GM12891 (cell line): Measurements from ENCODE around the gene ACSL1.

Experiments
- POLR2A ChIP-seq: IDR thresholded peaks from 2 replicates; pipeline ENCODE4 v1.6.1; 2011; ENCODE audit warnings: low read depth, low read length, control low read depth
- POLR2AphosphoS5 ChIP-seq: IDR thresholded peaks from 2 replicates; pipeline ENCODE4 v1.6.1; 2011; ENCODE audit warnings: low read depth, low read length, control low read depth
- POU2F2 ChIP-seq: IDR thresholded peaks from 2 replicates; pipeline ENCODE4 v1.6.1; 2011; ENCODE audit warnings: low read depth, mild to moderate bottlenecking, control low read depth, low read length, moderate library complexity
- TAF1 ChIP-seq: IDR thresholded peaks from 2 replicates; pipeline ENCODE4 v1.6.1; 2011; ENCODE audit warnings: low read depth, low read length, control low read depth

DNA sequence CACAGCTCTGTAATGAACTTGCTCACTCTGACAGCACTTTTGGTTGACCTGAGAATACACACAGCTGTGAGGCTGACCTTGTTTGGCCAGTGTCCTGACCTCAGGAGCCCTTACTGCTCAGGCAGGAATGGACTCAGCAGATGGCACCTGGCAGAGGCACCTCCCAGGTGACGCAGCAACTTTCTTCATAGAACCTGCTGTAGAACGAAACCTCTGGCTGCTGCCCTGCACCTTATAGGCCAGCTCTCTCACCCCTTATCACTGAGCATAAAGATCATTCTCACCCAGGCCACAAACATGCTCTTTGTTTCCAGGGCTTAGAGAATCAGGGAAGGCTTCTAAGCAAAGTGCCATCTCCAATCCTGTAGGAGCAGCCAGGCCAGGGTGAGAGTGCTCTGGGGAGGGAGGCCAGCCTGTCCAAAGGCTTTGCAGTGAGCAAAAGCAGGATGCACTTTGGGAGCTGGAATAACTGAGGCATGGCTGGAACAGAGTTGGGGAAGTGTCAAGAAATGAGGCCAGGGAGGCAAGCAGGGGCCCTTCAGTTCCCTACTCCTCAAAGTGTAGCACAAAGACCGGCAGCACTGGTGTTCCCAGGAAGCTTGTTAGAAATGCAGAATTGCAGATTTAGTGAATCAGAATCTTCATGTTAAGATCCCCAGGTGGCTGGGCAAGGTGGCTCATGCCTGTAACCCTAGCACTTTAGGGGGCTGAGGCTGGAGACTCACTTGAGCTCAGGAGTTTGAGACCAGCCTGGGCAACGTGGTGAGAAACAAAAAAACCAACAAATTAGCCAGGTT lies 78.5 kb downstream of the ACSL1 start:
- TF ChIP-seq POLR2A (no peak), POU2F2 (no peak), TAF1 (no peak), POLR2AphosphoS5 (no peak)
